HEK293 (cell line): Measurements from ENCODE around the gene PSME4.

Experiments used
- CTCF ChIA-PET: fragments of 350-600 bp; formaldehyde crosslinking; extraction: SDS; loops from one replicate; lab custom pipeline; 2021; ENCODE audit warnings: antibody characterized with exemption; lab: Yijun Ruan, JAX
- POLR2A ChIA-PET: fragments of 300-600 bp; formaldehyde crosslinking; extraction: SDS; loops from one replicate; lab custom pipeline; 2020; ENCODE audit warnings: antibody characterized with exemption, inconsistent platforms; lab: Yijun Ruan, JAX
- H3K27ac ChIP-seq: fragments of 200-500 bp; sonication (Bioruptor generic); 2 replicates; pipeline ENCODE4 v1.5.1; 2014; ENCODE audit warnings: low read depth, low read length, control low read depth, inconsistent platforms; ENCODE audit errors: extremely low read depth
- H3K36me3 ChIP-seq, 2 experiments: fragments of 200-500 bp in 1 of 2; sonication (Bioruptor generic) in 1 of 2; 1 replicate in 1 of 2; 2 replicates in 1 of 2; pipeline ENCODE4 v1.5.1; 2014 to 2017; ENCODE audit warnings: inconsistent platforms in 2 of 2, low read length in 2 of 2; ENCODE audit not compliant: control insufficient read depth in 2 of 2, insufficient read depth in 1 of 2
- H3K4me1 ChIP-seq: fragments of 200-500 bp; sonication (Bioruptor generic); 2 replicates; pipeline ENCODE4 v1.5.1; 2014; ENCODE audit warnings: mild to moderate bottlenecking, low read length, inconsistent platforms; ENCODE audit not compliant: control insufficient read depth, insufficient read depth
- H3K4me3 ChIP-seq: 2 replicates; pipeline ENCODE4 v1.5.1; 2011; ENCODE audit warnings: low read depth, mild to moderate bottlenecking, control low read depth, low read length, moderate library complexity
- H3K9me3 ChIP-seq: fragments of 200-500 bp; sonication (Bioruptor generic); 2 replicates; pipeline ENCODE4 v1.5.1; 2014; ENCODE audit warnings: low read depth, low read length, inconsistent platforms; ENCODE audit not compliant: control insufficient read depth, insufficient read depth
- BCL11A ChIP-seq: fragments of 450-650 bp; formaldehyde crosslinking; IDR thresholded peaks from 2 replicates; pipeline ENCODE4 v1.5.1; 2016; ENCODE audit warnings: low read depth, missing biosample characterization, missing genetic modification characterization
- BCL11B ChIP-seq: fragments of 450-650 bp; formaldehyde crosslinking; IDR thresholded peaks from 2 replicates; pipeline ENCODE4 v1.5.1; 2016; ENCODE audit warnings: low read depth, missing biosample characterization, missing genetic modification characterization
- GFI1B ChIP-seq: fragments of 450-650 bp; formaldehyde crosslinking; IDR thresholded peaks from 2 replicates; pipeline ENCODE4 v1.5.1; 2016; ENCODE audit warnings: missing biosample characterization, missing genetic modification characterization
- HOXD13 ChIP-seq: sonication (generic); formaldehyde crosslinking; IDR thresholded peaks from 2 replicates; pipeline ENCODE4 v1.8.0; 2022; ENCODE audit warnings: missing genetic modification reagents, borderline replicate concordance
- KLF16 ChIP-seq: fragments of 450-650 bp; formaldehyde crosslinking; IDR thresholded peaks from 2 replicates; pipeline ENCODE4 v1.5.1; 2017; ENCODE audit warnings: missing biosample characterization, missing genetic modification characterization
- OVOL3 ChIP-seq: fragments of 450-650 bp; formaldehyde crosslinking; IDR thresholded peaks from 2 replicates; pipeline ENCODE4 v1.5.1; 2016; ENCODE audit warnings: missing biosample characterization, missing genetic modification characterization
- PATZ1 ChIP-seq: fragments of 450-650 bp; formaldehyde crosslinking; IDR thresholded peaks from 2 replicates; pipeline ENCODE4 v1.5.1; 2016; ENCODE audit warnings: missing biosample characterization, missing genetic modification characterization
- REPIN1 ChIP-seq: fragments of 450-650 bp; formaldehyde crosslinking; IDR thresholded peaks from 2 replicates; pipeline ENCODE4 v1.5.1; 2017; ENCODE audit warnings: missing biosample characterization, missing genetic modification characterization, low read depth
- YY1 ChIP-seq: fragments of 450-650 bp; formaldehyde crosslinking; IDR thresholded peaks from 2 replicates; pipeline ENCODE4 v1.5.1; 2018; ENCODE audit warnings: missing biosample characterization, missing genetic modification characterization
- ZBTB17 ChIP-seq: fragments of 450-650 bp; formaldehyde crosslinking; IDR thresholded peaks from 2 replicates; pipeline ENCODE4 v1.5.1; 2016; ENCODE audit warnings: missing biosample characterization, missing genetic modification characterization
- ZBTB26 ChIP-seq: fragments of 450-650 bp; formaldehyde crosslinking; optimal IDR thresholded peaks from 2 replicates; pipeline ENCODE3; 2016; ENCODE audit warnings: missing biosample characterization, mild to moderate bottlenecking, missing genetic modification characterization
- ZBTB8A ChIP-seq: fragments of 450-650 bp; formaldehyde crosslinking; IDR thresholded peaks from 2 replicates; pipeline ENCODE4 v1.5.1; 2016; ENCODE audit warnings: missing biosample characterization, missing genetic modification characterization
- ZFHX2 ChIP-seq: fragments of 450-650 bp; formaldehyde crosslinking; conservative IDR thresholded peaks from 2 replicates; pipeline ENCODE4 v1.5.1; 2016; ENCODE audit warnings: missing biosample characterization, missing genetic modification characterization
- ZFP41 ChIP-seq: fragments of 450-650 bp; formaldehyde crosslinking; IDR thresholded peaks from 2 replicates; pipeline ENCODE4 v1.5.1; 2016; ENCODE audit warnings: missing biosample characterization, missing genetic modification characterization, borderline replicate concordance
- ZNF10 ChIP-seq: fragments of 450-650 bp; formaldehyde crosslinking; IDR thresholded peaks from 2 replicates; pipeline ENCODE4 v1.5.1; 2017; ENCODE audit warnings: missing biosample characterization, missing genetic modification characterization
- ZNF121 ChIP-seq: fragments of 450-650 bp; formaldehyde crosslinking; IDR thresholded peaks from 2 replicates; pipeline ENCODE4 v1.5.1; 2016; ENCODE audit warnings: missing biosample characterization, missing genetic modification characterization
- ZNF138 ChIP-seq: fragments of 450-650 bp; formaldehyde crosslinking; IDR thresholded peaks from 2 replicates; pipeline ENCODE4 v1.5.1; 2016; ENCODE audit warnings: missing biosample characterization, missing genetic modification characterization, borderline replicate concordance
- ZNF311 ChIP-seq: fragments of 450-650 bp; formaldehyde crosslinking; IDR thresholded peaks from 2 replicates; pipeline ENCODE4 v1.5.1; 2017; ENCODE audit warnings: missing biosample characterization, missing genetic modification characterization, borderline replicate concordance
- ZNF501 ChIP-seq: fragments of 450-650 bp; formaldehyde crosslinking; IDR thresholded peaks from 2 replicates; pipeline ENCODE4 v1.5.1; 2016; ENCODE audit warnings: missing biosample characterization, missing genetic modification characterization
- ZNF513 ChIP-seq: fragments of 450-650 bp; IDR thresholded peaks from 2 replicates; pipeline ENCODE4 v1.5.1; 2018; ENCODE audit warnings: missing biosample characterization, missing genetic modification characterization
- ZNF639 ChIP-seq: fragments of 450-650 bp; formaldehyde crosslinking; IDR thresholded peaks from 2 replicates; pipeline ENCODE4 v1.5.1; 2016; ENCODE audit warnings: missing biosample characterization, missing genetic modification characterization
- ZNF654 ChIP-seq: fragments of 450-650 bp; formaldehyde crosslinking; IDR thresholded peaks from 2 replicates; pipeline ENCODE4 v1.5.1; 2016; ENCODE audit warnings: low read depth, missing biosample characterization, missing genetic modification characterization
- ZNF747 ChIP-seq: fragments of 450-650 bp; formaldehyde crosslinking; IDR thresholded peaks from 2 replicates; pipeline ENCODE4 v1.5.1; 2016; ENCODE audit warnings: missing biosample characterization, missing genetic modification characterization
- ZNF76 ChIP-seq: fragments of 450-650 bp; formaldehyde crosslinking; IDR thresholded peaks from 2 replicates; pipeline ENCODE4; 2016; ENCODE audit warnings: low read depth, missing biosample characterization, missing genetic modification characterization, borderline replicate concordance
- ZSCAN30 ChIP-seq: fragments of 450-650 bp; IDR thresholded peaks from 2 replicates; pipeline ENCODE4 v1.5.1; 2018; ENCODE audit warnings: missing biosample characterization, mild to moderate bottlenecking, missing genetic modification characterization, moderate library complexity

The PSME4 gene

GRCh38 chr2:54012538-54013141, 41.8 kb upstream of the PSME4 start:
- Histone ChIP-seq H3K4me3 (no peak overlapping the region), H3K9me3 (no peaks in the 10 kb centered on the region), H3K27ac (no peak overlapping the region), H3K36me3 (no peaks in the 10 kb centered on the region), H3K4me1 (peaks cover 5% of the 10 kb centered on the region; the same call in 1 of the 2 replicates)
- TF ChIP-seq ZNF121: no peak
- no peak for TF ChIP-seq ZBTB26 (tag by site-specific recombination)
- no peak for TF ChIP-seq ZNF747 (tag by site-specific recombination)
- TF ChIP-seq ZNF10 (tag by site-specific recombination): no peak
- no peak for TF ChIP-seq ZNF639 (tag by site-specific recombination)
- no peak for TF ChIP-seq GFI1B (tag by site-specific recombination)
- TF ChIP-seq PATZ1 (tag by site-specific recombination): no peak
- TF ChIP-seq BCL11A (tag by site-specific recombination): no peak
- no peak for TF ChIP-seq ZFHX2 (tag by site-specific recombination)
- TF ChIP-seq HOXD13: no peak
- TF ChIP-seq ZNF501 (tag by site-specific recombination): no peak
- TF ChIP-seq YY1 (tag by site-specific recombination): no peak
- no peak for TF ChIP-seq KLF16 (tag by site-specific recombination)
- TF ChIP-seq OVOL3 (tag by site-specific recombination): no peak
- no peak for TF ChIP-seq ZNF138 (tag by site-specific recombination)
- TF ChIP-seq ZNF76 (tag by site-specific recombination): no peak
- TF ChIP-seq REPIN1 (tag by site-specific recombination): no peak
- no peak for TF ChIP-seq ZNF311 (tag by site-specific recombination)
- no peak for TF ChIP-seq ZNF654 (tag by site-specific recombination)
- no peak for TF ChIP-seq ZBTB17
- ChIA-PET POLR2A (interaction anchor here (0.5 kb wide), 1 partner anchor 221 kb away, joined by 6 read pairs; no protein-coding TSS in a partner anchor), CTCF (no interaction called here)

GRCh38 chr2:54009549-54009948, 38.8 kb upstream of the PSME4 start:
- no peak overlapping the region for H3K27ac ChIP-seq
- no peaks in the 10 kb centered on the region for H3K9me3 ChIP-seq
- TF ChIP-seq ZBTB8A (tag by site-specific recombination) (no peak), ZSCAN30 (tag by site-specific recombination) (no peak), ZNF513 (tag by site-specific recombination) (no peak), ZFP41 (tag by site-specific recombination) (no peak), BCL11B (no peak)
- H3K4me1 ChIP-seq: no peaks in the 10 kb centered on the region
- ChIA-PET CTCF (interaction anchor here (0.7 kb wide), 1 partner anchor 97 kb away, joined by 4 read pairs; no protein-coding TSS in a partner anchor), POLR2A (no interaction called here)
- H3K36me3 ChIP-seq: no peaks in the 10 kb centered on the region
- H3K4me3 ChIP-seq: no peak overlapping the region
